WTC11 (cell line): ENCODE data around the gene CES3. TPM values are rescaled to one million over a fixed set of nuclear protein-coding genes. Genes with fewer than 3 reads are reported as not detected.

Experiments
- ATAC-seq: fragments of 200-7000 bp; cut with Tn5 transposase; 2 replicates; pipeline ENCODE4 v1.10.0; 2021; ENCODE audit warnings: mild to moderate bottlenecking, moderate library complexity
- CTCF ChIA-PET: fragments of 300-600 bp; sonication (Branson Sonifier 250); formaldehyde crosslinking; loops from one replicate; lab custom pipeline; 2021; ENCODE audit warnings: antibody characterized with exemption; lab: Charles Lee
- POLR2A ChIA-PET: fragments of 350-600 bp; sonication (Branson Sonifier 250); formaldehyde crosslinking; loops from one replicate; lab custom pipeline; 2021; ENCODE audit warnings: antibody characterized with exemption; lab: Charles Lee
- DNase-seq: peaks from one replicate; pipeline ENCODE4 v3.0.0; 2021; ENCODE audit warnings: low spot score
- H3K27ac Mint-ChIP-seq: 2 replicates; pipeline ENCODE4 v1.8.0; 2021; ENCODE audit warnings: mixed read lengths
- H3K27me3 Mint-ChIP-seq: 2 replicates; pipeline ENCODE4 v1.8.0; 2021; ENCODE audit warnings: low read depth, mild to moderate bottlenecking, moderate library complexity, mixed read lengths
- H3K36me3 Mint-ChIP-seq: 2 replicates; pipeline ENCODE4 v1.8.0; 2021; ENCODE audit warnings: mixed read lengths
- H3K4me1 Mint-ChIP-seq: 2 replicates; pipeline ENCODE4 v1.8.0; 2022; ENCODE audit warnings: mixed read lengths
- H3K4me3 Mint-ChIP-seq: 2 replicates; pipeline ENCODE4 v1.8.0; 2021; ENCODE audit warnings: mild to moderate bottlenecking, moderate library complexity, mixed read lengths
- H3K9me3 Mint-ChIP-seq: 2 replicates; pipeline ENCODE4 v1.8.0; 2021; ENCODE audit warnings: mixed read lengths
- ATF1 ChIP-seq: sonication (generic); formaldehyde crosslinking; IDR thresholded peaks from 2 replicates; pipeline ENCODE4 v1.8.1; 2023; ENCODE audit warnings: mild to moderate bottlenecking, moderate library complexity, missing genetic modification reagents
- CBFB ChIP-seq: sonication (generic); formaldehyde crosslinking; IDR thresholded peaks from 2 replicates; pipeline ENCODE4 v1.8.1; 2022; ENCODE audit warnings: mild to moderate bottlenecking, low read depth, missing genetic modification reagents
- GABPB1 ChIP-seq: sonication (generic); formaldehyde crosslinking; IDR thresholded peaks from 2 replicates; pipeline ENCODE4 v1.8.1; 2023; ENCODE audit warnings: mild to moderate bottlenecking, missing genetic modification reagents
- SOX15 ChIP-seq: fragments of 250-450 bp; sonication (Bioruptor Pico); IDR thresholded peaks from 2 replicates; pipeline ENCODE4 v1.9.0; 2021; ENCODE audit warnings: mild to moderate bottlenecking
- TCF7 ChIP-seq: sonication (generic); formaldehyde crosslinking; IDR thresholded peaks from 2 replicates; pipeline ENCODE4 v1.8.0; 2022; ENCODE audit warnings: mild to moderate bottlenecking, low read depth, missing genetic modification reagents, moderate library complexity
- total RNA-seq: library from RNA; stranded (reverse); gene quantifications from 3 replicates; pipeline ENCODE4 v1.2.3, GENCODE V29; 2021
- TF ChIP-seq, protein P1 (sequence below): sonication (generic); formaldehyde crosslinking; conservative IDR thresholded peaks from 2 replicates; pipeline ENCODE4 v1.8.1; 2023; ENCODE audit warnings: mild to moderate bottlenecking, low read depth, missing genetic modification reagents, moderate library complexity
- TF ChIP-seq, protein P2 (sequence below): sonication (generic); formaldehyde crosslinking; IDR thresholded peaks from 2 replicates; pipeline ENCODE4 v1.8.0; 2023; ENCODE audit warnings: missing genetic modification reagents, mild to moderate bottlenecking, borderline replicate concordance
- TF ChIP-seq, protein P3 (sequence below): fragments of 250-450 bp; sonication (Bioruptor Pico); IDR thresholded peaks from 2 replicates; pipeline ENCODE4 v1.9.0; 2021; ENCODE audit warnings: mild to moderate bottlenecking
- TF ChIP-seq, protein P4 (sequence below): fragments of 250-450 bp; sonication (Bioruptor Pico); IDR thresholded peaks from 2 replicates; pipeline ENCODE4 v1.9.0; 2021; ENCODE audit warnings: mild to moderate bottlenecking, borderline replicate concordance

Gene CES3
- total RNA-seq, 1 experiment from 2014 or later, result 3.3 TPM

DNA sequence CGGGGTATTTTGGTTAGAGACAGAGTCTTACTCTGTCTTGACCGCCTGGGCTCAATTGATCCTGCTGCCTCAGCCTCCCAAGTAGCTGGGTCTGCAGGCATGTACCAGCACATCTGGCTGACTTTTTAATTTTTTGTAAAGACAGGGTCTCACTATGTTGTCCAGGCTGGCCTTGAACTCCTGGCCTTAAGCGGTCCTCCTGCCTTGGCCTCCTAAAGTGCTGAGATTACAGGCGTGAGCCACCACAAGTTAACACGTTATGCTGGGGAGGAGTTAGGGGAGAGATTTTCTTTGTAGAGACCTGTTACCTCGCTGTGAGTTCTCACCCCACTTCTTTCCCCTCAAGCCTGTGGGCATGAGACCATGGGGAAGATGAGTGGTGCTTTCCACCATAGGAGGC, 25.5 kb downstream of the CES3 start (continued):
- TF ChIP-seq ATF1 (CRISPR knock-in tag), result no peak
- TF ChIP-seq, protein P1, sequence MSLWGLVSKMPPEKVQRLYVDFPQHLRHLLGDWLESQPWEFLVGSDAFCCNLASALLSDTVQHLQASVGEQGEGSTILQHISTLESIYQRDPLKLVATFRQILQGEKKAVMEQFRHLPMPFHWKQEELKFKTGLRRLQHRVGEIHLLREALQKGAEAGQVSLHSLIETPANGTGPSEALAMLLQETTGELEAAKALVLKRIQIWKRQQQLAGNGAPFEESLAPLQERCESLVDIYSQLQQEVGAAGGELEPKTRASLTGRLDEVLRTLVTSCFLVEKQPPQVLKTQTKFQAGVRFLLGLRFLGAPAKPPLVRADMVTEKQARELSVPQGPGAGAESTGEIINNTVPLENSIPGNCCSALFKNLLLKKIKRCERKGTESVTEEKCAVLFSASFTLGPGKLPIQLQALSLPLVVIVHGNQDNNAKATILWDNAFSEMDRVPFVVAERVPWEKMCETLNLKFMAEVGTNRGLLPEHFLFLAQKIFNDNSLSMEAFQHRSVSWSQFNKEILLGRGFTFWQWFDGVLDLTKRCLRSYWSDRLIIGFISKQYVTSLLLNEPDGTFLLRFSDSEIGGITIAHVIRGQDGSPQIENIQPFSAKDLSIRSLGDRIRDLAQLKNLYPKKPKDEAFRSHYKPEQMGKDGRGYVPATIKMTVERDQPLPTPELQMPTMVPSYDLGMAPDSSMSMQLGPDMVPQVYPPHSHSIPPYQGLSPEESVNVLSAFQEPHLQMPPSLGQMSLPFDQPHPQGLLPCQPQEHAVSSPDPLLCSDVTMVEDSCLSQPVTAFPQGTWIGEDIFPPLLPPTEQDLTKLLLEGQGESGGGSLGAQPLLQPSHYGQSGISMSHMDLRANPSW (CRISPR knock-in tag), result no peak
- no peak for TF ChIP-seq CBFB
- TF ChIP-seq GABPB1 (CRISPR knock-in tag), result no peak
- TF ChIP-seq, protein P2, sequence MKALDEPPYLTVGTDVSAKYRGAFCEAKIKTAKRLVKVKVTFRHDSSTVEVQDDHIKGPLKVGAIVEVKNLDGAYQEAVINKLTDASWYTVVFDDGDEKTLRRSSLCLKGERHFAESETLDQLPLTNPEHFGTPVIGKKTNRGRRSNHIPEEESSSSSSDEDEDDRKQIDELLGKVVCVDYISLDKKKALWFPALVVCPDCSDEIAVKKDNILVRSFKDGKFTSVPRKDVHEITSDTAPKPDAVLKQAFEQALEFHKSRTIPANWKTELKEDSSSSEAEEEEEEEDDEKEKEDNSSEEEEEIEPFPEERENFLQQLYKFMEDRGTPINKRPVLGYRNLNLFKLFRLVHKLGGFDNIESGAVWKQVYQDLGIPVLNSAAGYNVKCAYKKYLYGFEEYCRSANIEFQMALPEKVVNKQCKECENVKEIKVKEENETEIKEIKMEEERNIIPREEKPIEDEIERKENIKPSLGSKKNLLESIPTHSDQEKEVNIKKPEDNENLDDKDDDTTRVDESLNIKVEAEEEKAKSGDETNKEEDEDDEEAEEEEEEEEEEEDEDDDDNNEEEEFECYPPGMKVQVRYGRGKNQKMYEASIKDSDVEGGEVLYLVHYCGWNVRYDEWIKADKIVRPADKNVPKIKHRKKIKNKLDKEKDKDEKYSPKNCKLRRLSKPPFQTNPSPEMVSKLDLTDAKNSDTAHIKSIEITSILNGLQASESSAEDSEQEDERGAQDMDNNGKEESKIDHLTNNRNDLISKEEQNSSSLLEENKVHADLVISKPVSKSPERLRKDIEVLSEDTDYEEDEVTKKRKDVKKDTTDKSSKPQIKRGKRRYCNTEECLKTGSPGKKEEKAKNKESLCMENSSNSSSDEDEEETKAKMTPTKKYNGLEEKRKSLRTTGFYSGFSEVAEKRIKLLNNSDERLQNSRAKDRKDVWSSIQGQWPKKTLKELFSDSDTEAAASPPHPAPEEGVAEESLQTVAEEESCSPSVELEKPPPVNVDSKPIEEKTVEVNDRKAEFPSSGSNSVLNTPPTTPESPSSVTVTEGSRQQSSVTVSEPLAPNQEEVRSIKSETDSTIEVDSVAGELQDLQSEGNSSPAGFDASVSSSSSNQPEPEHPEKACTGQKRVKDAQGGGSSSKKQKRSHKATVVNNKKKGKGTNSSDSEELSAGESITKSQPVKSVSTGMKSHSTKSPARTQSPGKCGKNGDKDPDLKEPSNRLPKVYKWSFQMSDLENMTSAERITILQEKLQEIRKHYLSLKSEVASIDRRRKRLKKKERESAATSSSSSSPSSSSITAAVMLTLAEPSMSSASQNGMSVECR (CRISPR knock-in tag), result no peak

DNA sequence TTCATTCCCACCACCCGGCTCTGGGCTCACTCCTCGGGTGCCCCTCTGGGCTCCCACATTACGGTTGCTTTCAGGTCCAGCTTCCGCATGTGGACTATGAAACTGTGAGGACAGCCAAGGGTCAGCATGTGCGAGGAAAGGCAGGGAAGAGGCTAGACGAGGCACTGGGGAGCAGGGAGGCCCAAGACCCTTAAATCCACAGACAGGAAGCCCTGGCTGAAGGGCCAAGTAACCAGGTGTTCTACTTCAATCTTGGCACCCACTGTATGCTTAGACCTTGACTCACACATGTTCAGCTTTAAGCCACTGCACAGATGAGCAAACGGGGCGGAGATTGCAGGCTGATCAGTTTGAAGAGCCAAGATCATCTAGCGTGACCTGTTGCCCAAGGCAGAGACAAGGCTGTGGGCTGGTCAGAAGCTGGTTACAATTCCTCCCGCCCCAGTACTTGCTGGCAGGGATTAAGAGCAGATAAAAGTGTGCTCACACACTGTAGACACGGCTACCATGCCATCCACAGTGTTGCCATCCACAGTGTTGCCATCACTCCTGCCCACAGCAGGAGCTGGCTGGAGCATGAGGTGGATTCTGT, 27.2 kb downstream of the CES3 start, which contains the start of gene CES4A:
CES4A (plus strand) TSS at position 393 of the 592 bp plus-strand sequence; CDS start at position 577, 184 bp downstream.
- H3K27ac Mint-ChIP-seq, result no peak within 1 kb of the TSS
- no peak for TF ChIP-seq GABPB1 (CRISPR knock-in tag)
- TF ChIP-seq TCF7, result no peak
- TF ChIP-seq, protein P3, sequence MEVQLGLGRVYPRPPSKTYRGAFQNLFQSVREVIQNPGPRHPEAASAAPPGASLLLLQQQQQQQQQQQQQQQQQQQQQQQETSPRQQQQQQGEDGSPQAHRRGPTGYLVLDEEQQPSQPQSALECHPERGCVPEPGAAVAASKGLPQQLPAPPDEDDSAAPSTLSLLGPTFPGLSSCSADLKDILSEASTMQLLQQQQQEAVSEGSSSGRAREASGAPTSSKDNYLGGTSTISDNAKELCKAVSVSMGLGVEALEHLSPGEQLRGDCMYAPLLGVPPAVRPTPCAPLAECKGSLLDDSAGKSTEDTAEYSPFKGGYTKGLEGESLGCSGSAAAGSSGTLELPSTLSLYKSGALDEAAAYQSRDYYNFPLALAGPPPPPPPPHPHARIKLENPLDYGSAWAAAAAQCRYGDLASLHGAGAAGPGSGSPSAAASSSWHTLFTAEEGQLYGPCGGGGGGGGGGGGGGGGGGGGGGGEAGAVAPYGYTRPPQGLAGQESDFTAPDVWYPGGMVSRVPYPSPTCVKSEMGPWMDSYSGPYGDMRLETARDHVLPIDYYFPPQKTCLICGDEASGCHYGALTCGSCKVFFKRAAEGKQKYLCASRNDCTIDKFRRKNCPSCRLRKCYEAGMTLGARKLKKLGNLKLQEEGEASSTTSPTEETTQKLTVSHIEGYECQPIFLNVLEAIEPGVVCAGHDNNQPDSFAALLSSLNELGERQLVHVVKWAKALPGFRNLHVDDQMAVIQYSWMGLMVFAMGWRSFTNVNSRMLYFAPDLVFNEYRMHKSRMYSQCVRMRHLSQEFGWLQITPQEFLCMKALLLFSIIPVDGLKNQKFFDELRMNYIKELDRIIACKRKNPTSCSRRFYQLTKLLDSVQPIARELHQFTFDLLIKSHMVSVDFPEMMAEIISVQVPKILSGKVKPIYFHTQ (CRISPR knock-in tag), result no peak
- TF ChIP-seq, protein P4, sequence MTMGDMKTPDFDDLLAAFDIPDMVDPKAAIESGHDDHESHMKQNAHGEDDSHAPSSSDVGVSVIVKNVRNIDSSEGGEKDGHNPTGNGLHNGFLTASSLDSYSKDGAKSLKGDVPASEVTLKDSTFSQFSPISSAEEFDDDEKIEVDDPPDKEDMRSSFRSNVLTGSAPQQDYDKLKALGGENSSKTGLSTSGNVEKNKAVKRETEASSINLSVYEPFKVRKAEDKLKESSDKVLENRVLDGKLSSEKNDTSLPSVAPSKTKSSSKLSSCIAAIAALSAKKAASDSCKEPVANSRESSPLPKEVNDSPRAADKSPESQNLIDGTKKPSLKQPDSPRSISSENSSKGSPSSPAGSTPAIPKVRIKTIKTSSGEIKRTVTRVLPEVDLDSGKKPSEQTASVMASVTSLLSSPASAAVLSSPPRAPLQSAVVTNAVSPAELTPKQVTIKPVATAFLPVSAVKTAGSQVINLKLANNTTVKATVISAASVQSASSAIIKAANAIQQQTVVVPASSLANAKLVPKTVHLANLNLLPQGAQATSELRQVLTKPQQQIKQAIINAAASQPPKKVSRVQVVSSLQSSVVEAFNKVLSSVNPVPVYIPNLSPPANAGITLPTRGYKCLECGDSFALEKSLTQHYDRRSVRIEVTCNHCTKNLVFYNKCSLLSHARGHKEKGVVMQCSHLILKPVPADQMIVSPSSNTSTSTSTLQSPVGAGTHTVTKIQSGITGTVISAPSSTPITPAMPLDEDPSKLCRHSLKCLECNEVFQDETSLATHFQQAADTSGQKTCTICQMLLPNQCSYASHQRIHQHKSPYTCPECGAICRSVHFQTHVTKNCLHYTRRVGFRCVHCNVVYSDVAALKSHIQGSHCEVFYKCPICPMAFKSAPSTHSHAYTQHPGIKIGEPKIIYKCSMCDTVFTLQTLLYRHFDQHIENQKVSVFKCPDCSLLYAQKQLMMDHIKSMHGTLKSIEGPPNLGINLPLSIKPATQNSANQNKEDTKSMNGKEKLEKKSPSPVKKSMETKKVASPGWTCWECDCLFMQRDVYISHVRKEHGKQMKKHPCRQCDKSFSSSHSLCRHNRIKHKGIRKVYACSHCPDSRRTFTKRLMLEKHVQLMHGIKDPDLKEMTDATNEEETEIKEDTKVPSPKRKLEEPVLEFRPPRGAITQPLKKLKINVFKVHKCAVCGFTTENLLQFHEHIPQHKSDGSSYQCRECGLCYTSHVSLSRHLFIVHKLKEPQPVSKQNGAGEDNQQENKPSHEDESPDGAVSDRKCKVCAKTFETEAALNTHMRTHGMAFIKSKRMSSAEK, result no peak
- no peak for TF ChIP-seq SOX15 (CRISPR knock-in tag)
- H3K4me3 Mint-ChIP-seq, result no peak within 1 kb of the TSS
- ATAC-seq, result no peak
- ChIA-PET CTCF (no interaction called here), POLR2A (no interaction called here)
- H3K27me3 Mint-ChIP-seq, result peaks cover 12% of the 10 kb centered on the region
- H3K9me3 Mint-ChIP-seq, result no peaks in the 10 kb centered on the region
- no peaks in the 10 kb centered on the region for H3K4me1 Mint-ChIP-seq
- no peaks in the 10 kb centered on the region for H3K36me3 Mint-ChIP-seq
- no peak for DNase-seq
